IMR-90 (cell line): ENCODE measurements around the gene TMEM81. TPM values are rescaled to one million over a fixed set of nuclear protein-coding genes. Genes with fewer than 3 reads are reported as not detected.

Experiments used
- ATAC-seq: fragments of 200-7000 bp; cut with Tn5 transposase; 2 replicates; pipeline ENCODE4 v1.9.1; 2020; ENCODE audit warnings: low read depth, mild to moderate bottlenecking, moderate library complexity
- BruUV-seq: library from RNA; stranded (reverse); fragments of 400-500 nt; replicated peaks from 2 replicates; lab custom pipeline; 2021; lab: Mats Ljungman, UMichigan
- CTCF ChIA-PET: fragments of 300-600 bp; formaldehyde crosslinking; extraction: SDS; loops from one replicate; lab custom pipeline; 2021; ENCODE audit warnings: antibody characterized with exemption; lab: Yijun Ruan, JAX
- POLR2A ChIA-PET: fragments of 300-600 bp; sonication (Branson Sonifier 250); formaldehyde crosslinking; loops from one replicate; lab custom pipeline; 2022; ENCODE audit warnings: antibody characterized with exemption; ENCODE audit not compliant: unreplicated experiment; lab: Charles Lee
- DNase-seq: peaks from one replicate; pipeline ENCODE4 v3.0.0; 2013
- H2AFZ ChIP-seq: replicated peaks from 2 replicates; pipeline ENCODE3; 2013; ENCODE audit warnings: low read length, mild to moderate bottlenecking; ENCODE audit not compliant: poor library complexity
- H2AK5ac ChIP-seq: 2 replicates; pipeline ENCODE4 v1.6.1; 2013; ENCODE audit warnings: low read depth, low read length, inconsistent platforms
- H2AK9ac ChIP-seq: replicated peaks from 2 replicates; pipeline ENCODE3; 2013; ENCODE audit warnings: mild to moderate bottlenecking, low read depth, low read length, moderate library complexity; ENCODE audit not compliant: poor library complexity
- H2BK120ac ChIP-seq: 2 replicates; pipeline ENCODE4 v1.6.1; 2013; ENCODE audit warnings: low read depth, low read length, inconsistent platforms
- H2BK15ac ChIP-seq: 3 replicates; pipeline ENCODE4 v1.6.1; 2013; ENCODE audit warnings: low read depth, low read length, inconsistent platforms
- H2BK20ac ChIP-seq: 2 replicates; pipeline ENCODE4 v1.6.1; 2013; ENCODE audit warnings: low read depth, mild to moderate bottlenecking, inconsistent platforms, low read length, moderate library complexity
- H2BK5ac ChIP-seq: 2 replicates; pipeline ENCODE4 v1.6.1; 2013; ENCODE audit warnings: mild to moderate bottlenecking, low read depth, low read length, inconsistent platforms; ENCODE audit not compliant: poor library complexity, severe bottlenecking
- H3K14ac ChIP-seq: replicated peaks from 2 replicates; pipeline ENCODE4 v1.6.1; 2013; ENCODE audit warnings: low read depth, low read length, inconsistent platforms
- H3K18ac ChIP-seq: 2 replicates; pipeline ENCODE4 v1.6.1; 2013; ENCODE audit warnings: low read depth, low read length, control low read depth
- H3K23ac ChIP-seq: 2 replicates; pipeline ENCODE4 v1.6.1; 2013; ENCODE audit warnings: low read depth, low read length, inconsistent platforms
- H3K27ac ChIP-seq: 2 replicates; pipeline ENCODE4 v1.5.1; 2013; ENCODE audit warnings: mild to moderate bottlenecking, control low read depth, low read length; ENCODE audit not compliant: insufficient read depth
- H3K27me3 ChIP-seq: 2 replicates; pipeline ENCODE4 v1.6.1; 2013; ENCODE audit warnings: low read length; ENCODE audit not compliant: control insufficient read depth, insufficient read depth
- H3K36me3 ChIP-seq: 2 replicates; pipeline ENCODE4 v1.6.1; 2013; ENCODE audit warnings: low read length, mixed read lengths; ENCODE audit not compliant: control insufficient read depth, insufficient read depth
- H3K4ac ChIP-seq: 2 replicates; pipeline ENCODE4 v1.6.1; 2013; ENCODE audit warnings: low read depth, low read length, inconsistent platforms
- H3K4me1 ChIP-seq: 2 replicates; pipeline ENCODE4 v1.6.1; 2013; ENCODE audit warnings: low read length, mixed read lengths; ENCODE audit not compliant: control insufficient read depth, insufficient read depth
- H3K4me2 ChIP-seq: 2 replicates; pipeline ENCODE4 v1.6.1; 2013; ENCODE audit warnings: low read depth, mild to moderate bottlenecking, control low read depth, low read length, moderate library complexity
- H3K4me3 ChIP-seq: 2 replicates; pipeline ENCODE4 v1.5.1; 2013; ENCODE audit warnings: low read depth, mild to moderate bottlenecking, control low read depth, low read length, moderate library complexity; ENCODE audit not compliant: insufficient read depth
- H3K56ac ChIP-seq: 2 replicates; pipeline ENCODE4 v1.6.1; 2013; ENCODE audit warnings: low read length, inconsistent platforms; ENCODE audit not compliant: insufficient read depth; ENCODE audit errors: extremely low read depth
- H3K79me1 ChIP-seq, 2 experiments: 2 replicates each; pipeline ENCODE4 v1.6.1; 2013; ENCODE audit warnings: low read length in 2 of 2, inconsistent platforms in 1 of 2, low read depth in 1 of 2
- H3K9ac ChIP-seq: 2 replicates; pipeline ENCODE4 v1.6.1; 2013; ENCODE audit warnings: low read depth, low read length, control low read depth
- H3K9me1 ChIP-seq: 2 replicates; pipeline ENCODE4 v1.6.1; 2013; ENCODE audit warnings: low read length, inconsistent platforms; ENCODE audit not compliant: insufficient read depth
- H3K9me3 ChIP-seq: 2 replicates; pipeline ENCODE4 v1.6.1; 2013; ENCODE audit warnings: low read length; ENCODE audit not compliant: control insufficient read depth, insufficient read depth
- H4K20me1 ChIP-seq: 2 replicates; pipeline ENCODE4 v1.6.1; 2013; ENCODE audit warnings: low read length, inconsistent platforms; ENCODE audit not compliant: insufficient read depth
- H4K5ac ChIP-seq: 2 replicates; pipeline ENCODE4 v1.6.1; 2013; ENCODE audit warnings: mild to moderate bottlenecking, low read depth, low read length, control low read depth
- H4K8ac ChIP-seq, 2 experiments: 2 replicates each; pipeline ENCODE4 v1.6.1; 2013; ENCODE audit warnings: low read depth in 2 of 2, low read length in 2 of 2, control low read depth in 1 of 2, inconsistent platforms in 1 of 2
- H4K91ac ChIP-seq: 2 replicates; pipeline ENCODE4 v1.6.1; 2013; ENCODE audit warnings: low read depth, low read length, inconsistent platforms; ENCODE audit not compliant: insufficient read depth
- CHD1 ChIP-seq: IDR thresholded peaks from 2 replicates; pipeline ENCODE4 v1.6.1; 2012; ENCODE audit warnings: low read depth, low read length, improper control_type of control experiment
- RAD21 ChIP-seq: IDR thresholded peaks from 2 replicates; pipeline ENCODE4 v1.6.1; 2012; ENCODE audit warnings: low read length, improper control_type of control experiment
- RFX5 ChIP-seq: IDR thresholded peaks from 2 replicates; pipeline ENCODE4 v1.8.0; 2012; ENCODE audit warnings: low read depth, mild to moderate bottlenecking, low read length, moderate library complexity
- WGBS, 2 experiments: methylation state at CpG; one replicate each; pipeline versions ENCODE4 v1.1.5 to v1.1.7; 2013; ENCODE audit warnings: missing lambda C conversion rate in 2 of 2; ENCODE audit not compliant: insufficient read length in 1 of 2; ENCODE audit errors: extremely low coverage in 2 of 2; 5-methylcytosine and 5-hydroxymethylcytosine counted together
- dilution Hi-C: fragments of 300-500 bp; cut with HindIII; formaldehyde crosslinking; loops from one replicate; pipeline ENCODE4 v1.14.3; 2018; ENCODE audit warnings: low sequenced_read_pairs; ENCODE audit not compliant: unreplicated experiment
- in situ Hi-C: fragments of 300-500 bp; cut with MboI; formaldehyde crosslinking; loops from 3 replicates; pipeline ENCODE4 v1.14.3; 2019; ENCODE audit warnings: low sequenced_read_pairs, inconsistent platforms, mixed read lengths
- intact Hi-C: fragments of 100-400 bp; cut with micrococcal nuclease; formaldehyde crosslinking; loops from 2 replicates; pipeline ENCODE4 v1.10.0; 2022
- polyA plus RNA-seq, 3 experiments: library from polyadenylated mRNA; depleted of rRNA; stranded (reverse); fragments of >200 nt; gene quantifications; 2 replicates each; pipeline ENCODE4 v1.2.3, GENCODE V29; 2012; ENCODE audit warnings: low replicate concordance in 1 of 3
- total RNA-seq: library from RNA; depleted of rRNA; stranded (reverse); fragments of >200 nt; gene quantifications from 2 replicates; pipeline ENCODE4 v1.2.3, GENCODE V29; 2012
- TF ChIP-seq, protein P1 (sequence below): fragments of 150-350 bp; IDR thresholded peaks from 2 replicates; pipeline ENCODE4 v1.6.1; 2017; ENCODE audit warnings: mild to moderate bottlenecking, antibody characterized with exemption, low read length, low read depth

Gene TMEM81
- total and polyA plus RNA-seq, 2 of the 4 experiments (the other 2 are of a cell fraction) = 1.5 to 1.8 TPM

DNA sequence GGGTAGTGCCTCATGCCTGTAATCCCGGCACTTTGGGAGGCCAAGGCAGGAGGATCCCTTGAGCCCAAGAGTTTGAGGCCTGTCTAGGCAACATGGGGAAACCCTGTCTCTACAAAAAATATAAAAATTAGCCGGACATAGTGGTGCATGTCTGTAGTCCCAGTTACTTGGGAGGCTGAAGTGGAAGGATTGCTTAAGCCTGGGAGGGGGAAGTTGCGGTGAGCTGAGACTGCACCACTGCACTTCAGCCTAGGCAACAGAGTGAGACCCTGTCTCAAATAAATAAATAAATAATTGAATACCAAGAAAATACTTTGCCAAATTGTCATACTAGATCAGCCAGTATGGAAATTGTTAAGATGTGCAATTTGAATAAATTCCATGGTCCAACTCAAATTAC is 43.4 kb upstream of the TMEM81 start:
- H3K27ac ChIP-seq = no peak overlapping the region
- ATAC-seq (no peak), DNase-seq (no peak)
- no peak overlapping the region for H3K14ac ChIP-seq
- no peak overlapping the region for H2BK5ac ChIP-seq
- ChIA-PET POLR2A (no interaction called here), CTCF (no interaction called here)
- H3K36me3 ChIP-seq = no peaks in the 10 kb centered on the region
- no peak overlapping the region for H3K18ac ChIP-seq
- no peak overlapping the region for H4K91ac ChIP-seq
- no peak overlapping the region for H2AFZ ChIP-seq
- 0 out of 2 replicates have a peak, but pooled peaks cover 5% of the 10 kb centered on the region for H3K9me1 ChIP-seq
- no peaks in the 10 kb centered on the region for H4K20me1 ChIP-seq
- no peak overlapping the region for H3K4me2 ChIP-seq
- no peak overlapping the region for H2BK15ac ChIP-seq
- BruUV-seq = no TSS peak
- no peak overlapping the region for H2BK120ac ChIP-seq
- TF ChIP-seq, protein P1, sequence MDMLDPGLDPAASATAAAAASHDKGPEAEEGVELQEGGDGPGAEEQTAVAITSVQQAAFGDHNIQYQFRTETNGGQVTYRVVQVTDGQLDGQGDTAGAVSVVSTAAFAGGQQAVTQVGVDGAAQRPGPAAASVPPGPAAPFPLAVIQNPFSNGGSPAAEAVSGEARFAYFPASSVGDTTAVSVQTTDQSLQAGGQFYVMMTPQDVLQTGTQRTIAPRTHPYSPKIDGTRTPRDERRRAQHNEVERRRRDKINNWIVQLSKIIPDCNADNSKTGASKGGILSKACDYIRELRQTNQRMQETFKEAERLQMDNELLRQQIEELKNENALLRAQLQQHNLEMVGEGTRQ = no peak
- TF ChIP-seq RAD21 = no peak
- TF ChIP-seq RFX5 = no peak
- no peak for TF ChIP-seq CHD1
- H3K9me3 ChIP-seq = no peaks in the 10 kb centered on the region
- no peak overlapping the region for H3K9ac ChIP-seq
- no CpG with 5 or more reads among the region's 3 CpGs for WGBS, 2 experiments
- H2AK9ac ChIP-seq = no peak overlapping the region
- H2AK5ac ChIP-seq = no peak overlapping the region
- no peak overlapping the region for H3K4ac ChIP-seq
- no peak overlapping the region for H3K23ac ChIP-seq
- no peak overlapping the region for H3K4me3 ChIP-seq
- in situ Hi-C loops = no loop called here
- H2BK20ac ChIP-seq = no peak overlapping the region
- no peak overlapping the region for H4K5ac ChIP-seq
- intact Hi-C loops = no loop called here
- H3K4me1 ChIP-seq = no peaks in the 10 kb centered on the region
- dilution Hi-C loops = no loop called here
- H3K27me3 ChIP-seq = no peaks in the 10 kb centered on the region
- H4K8ac ChIP-seq = no peak overlapping the region
- H3K56ac ChIP-seq = no peak overlapping the region
- no peaks in the 10 kb centered on the region for H3K79me1 ChIP-seq
